GM12878 (cell line): ENCODE data around the gene C3. TPM values are rescaled to one million over a fixed set of nuclear protein-coding genes. Genes with fewer than 3 reads are reported as not detected.
A peak's percentile ranks its signal among the peaks of the same experiment; 100 is the strongest.

Experiments used
- BCL3 ChIP-seq: IDR thresholded peaks from 2 replicates; pipeline ENCODE4 v1.6.1; 2011; ENCODE audit warnings: borderline replicate concordance, low read depth, mild to moderate bottlenecking, moderate library complexity, low read length; ENCODE audit not compliant: insufficient read depth, poor library complexity, severe bottlenecking
- CTCF ChIP-seq, 3 experiments: IDR thresholded peaks in 2 of 3; conservative IDR thresholded peaks in 1 of 3; 2 replicates each; pipeline ENCODE4 v1.5.1; 2011; ENCODE audit warnings: low read depth in 3 of 3, low read length in 3 of 3, mild to moderate bottlenecking in 3 of 3, control low read depth in 2 of 3, moderate library complexity in 2 of 3, inconsistent platforms in 1 of 3, mixed read lengths in 1 of 3; ENCODE audit not compliant: control insufficient read depth in 2 of 3, insufficient read depth in 1 of 3; ENCODE audit errors: extremely low read depth in 1 of 3
- EGR1 ChIP-seq, 2 experiments: IDR thresholded peaks; 1 replicate in 1 of 2; 2 replicates in 1 of 2; pipeline ENCODE4 v1.6.1; 2011 to 2012; ENCODE audit warnings: low read depth in 2 of 2, low read length in 2 of 2, borderline replicate concordance in 1 of 2, mild to moderate bottlenecking in 1 of 2, moderate library complexity in 1 of 2
- ELK1 ChIP-seq: IDR thresholded peaks from 2 replicates; pipeline ENCODE4 v1.6.1; 2012; ENCODE audit warnings: low read depth, low read length, improper control_type of control experiment
- ETV6 ChIP-seq, 2 experiments: fragments of 450-650 bp in 1 of 2; IDR thresholded peaks in 1 of 2; conservative IDR thresholded peaks in 1 of 2; 2 replicates each; pipeline ENCODE4 v1.6.1; 2014; ENCODE audit warnings: antibody characterized with exemption in 1 of 2, borderline replicate concordance in 1 of 2, low read depth in 1 of 2, mild to moderate bottlenecking in 1 of 2, moderate library complexity in 1 of 2
- FOXM1 ChIP-seq: IDR thresholded peaks from 2 replicates; pipeline ENCODE4 v1.6.1; 2012; ENCODE audit warnings: low read depth, mild to moderate bottlenecking, inconsistent platforms, low read length, moderate library complexity
- IRF3 ChIP-seq: fragments of 450-650 bp; IDR thresholded peaks from 2 replicates; pipeline ENCODE4 v1.6.1; 2014; ENCODE audit warnings: mild to moderate bottlenecking
- MTA3 ChIP-seq: IDR thresholded peaks from 2 replicates; pipeline ENCODE4 v1.6.1; 2012; ENCODE audit warnings: low read length, inconsistent platforms, borderline replicate concordance
- NFXL1 ChIP-seq: fragments of 450-650 bp; IDR thresholded peaks from 2 replicates; pipeline ENCODE4 v1.6.1; 2017; ENCODE audit warnings: antibody characterized with exemption, mild to moderate bottlenecking, borderline replicate concordance
- POLR2A ChIP-seq: IDR thresholded peaks from 2 replicates; pipeline ENCODE4 v1.6.1; 2011; ENCODE audit warnings: low read depth, mild to moderate bottlenecking, low read length
- PRDM15 ChIP-seq: fragments of 450-650 bp; formaldehyde crosslinking; IDR thresholded peaks from 2 replicates; pipeline ENCODE4 v1.4.0; 2020; ENCODE audit warnings: mild to moderate bottlenecking, moderate library complexity
- SP1 ChIP-seq: IDR thresholded peaks from one replicate; pipeline ENCODE4 v1.6.1; 2011; ENCODE audit warnings: low read depth, low read length
- STAT3 ChIP-seq: IDR thresholded peaks from 2 replicates; pipeline ENCODE4 v1.6.1; 2011; ENCODE audit warnings: low read depth, low read length, improper control_type of control experiment
- ZNF24 ChIP-seq: fragments of 450-650 bp; IDR thresholded peaks from 2 replicates; pipeline ENCODE4 v1.6.1; 2017; ENCODE audit warnings: antibody characterized with exemption, mild to moderate bottlenecking
- ZNF274 ChIP-seq: IDR thresholded peaks from one replicate; pipeline ENCODE4 v1.8.0; 2011; ENCODE audit not compliant: insufficient read length, insufficient read depth
- polyA plus RNA-seq, 11 experiments: library from polyadenylated mRNA; depleted of rRNA in 4 of 11; unstranded in 6 of 11; stranded (reverse) in 5 of 11; fragments of >200 nt; fragmentation: Nextera tagmentation in 4 of 11; fragmentation: Illumina TruSeq in 1 of 11; extraction: Ambion mirVana in 4 of 11; extraction: Trizol in 1 of 11; gene quantifications; 1 replicate in 1 of 11; 2 replicates in 10 of 11; pipeline versions ENCODE4 v1.2.1 to v1.2.3, GENCODE V29; 2011 to 2016; ENCODE audit warnings: inconsistent platforms in 2 of 11, missing spikeins in 2 of 11, low read depth in 1 of 11
- total RNA-seq, 4 experiments: library from RNA; depleted of rRNA in 3 of 4; stranded (reverse); fragments of >200 nt in 3 of 4; fragmentation: Illumina TruSeq in 1 of 4; extraction: Trizol in 1 of 4; gene quantifications; 2 replicates each; pipeline versions ENCODE4 v1.2.1 to v1.2.3, GENCODE V29; 2013 to 2021

C3 gene
- total and polyA plus RNA-seq, 10 of the 15 experiments (the other 5 are each of a cell fraction or from before 2014, with no cell fraction given), result 0.20 to 6.7 (median 0.72) TPM

- no peak for TF ChIP-seq IRF3
- TF ChIP-seq FOXM1, result peak; percentile 81
- TF ChIP-seq NFXL1, result no peak
- peak in 2 of 3 experiments; percentile 30 to 36; a peak in 4 of 6 replicates for TF ChIP-seq CTCF (IDR thresholded peaks at IDR 0.05 in 2 of 3, conservative IDR thresholded peaks at IDR 0.05 in 1 of 3; ENCODE audit: control insufficient read depth in 2 of 3, extremely low read depth in 1 of 3, insufficient read depth in 1 of 3, low read depth in 3 of 3, low read length in 3 of 3)
- TF ChIP-seq ELK1, result peak; percentile 62; the same call in 1 of the 2 replicates
- no peak for TF ChIP-seq STAT3
- TF ChIP-seq SP1, result peak; percentile 57
- peak in 1 of 2 experiments; percentile 90; a peak in 2 of 3 replicates for TF ChIP-seq EGR1 (IDR thresholded peaks at IDR 0.05; ENCODE audit: borderline replicate concordance in 1 of 2, low read depth in 2 of 2, low read length in 2 of 2)
- TF ChIP-seq MTA3, result peak; percentile 98
- TF ChIP-seq ZNF274, result no peak
- TF ChIP-seq POLR2A, result 0 out of 2 replicates have a peak, but pooled peaks have one; percentile 37
- peak in 1 of 2 experiments; percentile 95; a peak in 2 of 4 replicates for TF ChIP-seq ETV6 (conservative IDR thresholded peaks at IDR 0.05 in 1 of 2, IDR thresholded peaks at IDR 0.05 in 1 of 2; ENCODE audit: borderline replicate concordance in 1 of 2, low read depth in 1 of 2)
- no peak for TF ChIP-seq PRDM15 (CRISPR knock-in tag)
- peak; percentile 89 for TF ChIP-seq BCL3
- 0 out of 2 replicates have a peak, but pooled peaks have one; percentile 17 for TF ChIP-seq ZNF24
Observed at GRCh38 chr19:6674868-6675305, 45.6 kb downstream of the C3 start (continued).
